IMR-90 (cell line): ENCODE data around the gene ERCC4. TPM values are rescaled to one million over a fixed set of nuclear protein-coding genes. Genes with fewer than 3 reads are reported as not detected.

ENCODE experiments used
- ATAC-seq: fragments of 200-7000 bp; cut with Tn5 transposase; 2 replicates; pipeline ENCODE4 v1.9.1; 2020; ENCODE audit warnings: low read depth, mild to moderate bottlenecking, moderate library complexity
- BruUV-seq: library from RNA; stranded (reverse); fragments of 400-500 nt; replicated peaks from 2 replicates; lab custom pipeline; 2021; lab: Mats Ljungman, UMichigan
- CTCF ChIA-PET: fragments of 300-600 bp; formaldehyde crosslinking; extraction: SDS; loops from one replicate; lab custom pipeline; 2021; ENCODE audit warnings: antibody characterized with exemption; lab: Yijun Ruan, JAX
- POLR2A ChIA-PET: fragments of 300-600 bp; sonication (Branson Sonifier 250); formaldehyde crosslinking; loops from one replicate; lab custom pipeline; 2022; ENCODE audit warnings: antibody characterized with exemption; ENCODE audit not compliant: unreplicated experiment; lab: Charles Lee
- DNase-seq: peaks from one replicate; pipeline ENCODE4 v3.0.0; 2013
- H2AFZ ChIP-seq: replicated peaks from 2 replicates; pipeline ENCODE3; 2013; ENCODE audit warnings: low read length, mild to moderate bottlenecking; ENCODE audit not compliant: poor library complexity
- H2AK5ac ChIP-seq: 2 replicates; pipeline ENCODE4 v1.6.1; 2013; ENCODE audit warnings: low read depth, low read length, inconsistent platforms
- H2AK9ac ChIP-seq: replicated peaks from 2 replicates; pipeline ENCODE3; 2013; ENCODE audit warnings: mild to moderate bottlenecking, low read depth, low read length, moderate library complexity; ENCODE audit not compliant: poor library complexity
- H2BK120ac ChIP-seq: 2 replicates; pipeline ENCODE4 v1.6.1; 2013; ENCODE audit warnings: low read depth, low read length, inconsistent platforms
- H2BK15ac ChIP-seq: 3 replicates; pipeline ENCODE4 v1.6.1; 2013; ENCODE audit warnings: low read depth, low read length, inconsistent platforms
- H2BK20ac ChIP-seq: 2 replicates; pipeline ENCODE4 v1.6.1; 2013; ENCODE audit warnings: low read depth, mild to moderate bottlenecking, inconsistent platforms, low read length, moderate library complexity
- H2BK5ac ChIP-seq: 2 replicates; pipeline ENCODE4 v1.6.1; 2013; ENCODE audit warnings: mild to moderate bottlenecking, low read depth, low read length, inconsistent platforms; ENCODE audit not compliant: poor library complexity, severe bottlenecking
- H3K14ac ChIP-seq: replicated peaks from 2 replicates; pipeline ENCODE4 v1.6.1; 2013; ENCODE audit warnings: low read depth, low read length, inconsistent platforms
- H3K18ac ChIP-seq: 2 replicates; pipeline ENCODE4 v1.6.1; 2013; ENCODE audit warnings: low read depth, low read length, control low read depth
- H3K23ac ChIP-seq: 2 replicates; pipeline ENCODE4 v1.6.1; 2013; ENCODE audit warnings: low read depth, low read length, inconsistent platforms
- H3K27ac ChIP-seq: 2 replicates; pipeline ENCODE4 v1.5.1; 2013; ENCODE audit warnings: mild to moderate bottlenecking, control low read depth, low read length; ENCODE audit not compliant: insufficient read depth
- H3K27me3 ChIP-seq: 2 replicates; pipeline ENCODE4 v1.6.1; 2013; ENCODE audit warnings: low read length; ENCODE audit not compliant: control insufficient read depth, insufficient read depth
- H3K36me3 ChIP-seq: 2 replicates; pipeline ENCODE4 v1.6.1; 2013; ENCODE audit warnings: low read length, mixed read lengths; ENCODE audit not compliant: control insufficient read depth, insufficient read depth
- H3K4ac ChIP-seq: 2 replicates; pipeline ENCODE4 v1.6.1; 2013; ENCODE audit warnings: low read depth, low read length, inconsistent platforms
- H3K4me1 ChIP-seq: 2 replicates; pipeline ENCODE4 v1.6.1; 2013; ENCODE audit warnings: low read length, mixed read lengths; ENCODE audit not compliant: control insufficient read depth, insufficient read depth
- H3K4me2 ChIP-seq: 2 replicates; pipeline ENCODE4 v1.6.1; 2013; ENCODE audit warnings: low read depth, mild to moderate bottlenecking, control low read depth, low read length, moderate library complexity
- H3K4me3 ChIP-seq: 2 replicates; pipeline ENCODE4 v1.5.1; 2013; ENCODE audit warnings: low read depth, mild to moderate bottlenecking, control low read depth, low read length, moderate library complexity; ENCODE audit not compliant: insufficient read depth
- H3K56ac ChIP-seq: 2 replicates; pipeline ENCODE4 v1.6.1; 2013; ENCODE audit warnings: low read length, inconsistent platforms; ENCODE audit not compliant: insufficient read depth; ENCODE audit errors: extremely low read depth
- H3K79me1 ChIP-seq, 2 experiments: 2 replicates each; pipeline ENCODE4 v1.6.1; 2013; ENCODE audit warnings: low read length in 2 of 2, inconsistent platforms in 1 of 2, low read depth in 1 of 2
- H3K9ac ChIP-seq: 2 replicates; pipeline ENCODE4 v1.6.1; 2013; ENCODE audit warnings: low read depth, low read length, control low read depth
- H3K9me1 ChIP-seq: 2 replicates; pipeline ENCODE4 v1.6.1; 2013; ENCODE audit warnings: low read length, inconsistent platforms; ENCODE audit not compliant: insufficient read depth
- H3K9me3 ChIP-seq: 2 replicates; pipeline ENCODE4 v1.6.1; 2013; ENCODE audit warnings: low read length; ENCODE audit not compliant: control insufficient read depth, insufficient read depth
- H4K20me1 ChIP-seq: 2 replicates; pipeline ENCODE4 v1.6.1; 2013; ENCODE audit warnings: low read length, inconsistent platforms; ENCODE audit not compliant: insufficient read depth
- H4K5ac ChIP-seq: 2 replicates; pipeline ENCODE4 v1.6.1; 2013; ENCODE audit warnings: mild to moderate bottlenecking, low read depth, low read length, control low read depth
- H4K8ac ChIP-seq, 2 experiments: 2 replicates each; pipeline ENCODE4 v1.6.1; 2013; ENCODE audit warnings: low read depth in 2 of 2, low read length in 2 of 2, control low read depth in 1 of 2, inconsistent platforms in 1 of 2
- H4K91ac ChIP-seq: 2 replicates; pipeline ENCODE4 v1.6.1; 2013; ENCODE audit warnings: low read depth, low read length, inconsistent platforms; ENCODE audit not compliant: insufficient read depth
- BHLHE40 ChIP-seq: fragments of 150-350 bp; IDR thresholded peaks from 2 replicates; pipeline ENCODE4 v1.6.1; 2016; ENCODE audit warnings: mild to moderate bottlenecking, low read depth, low read length
- CEBPB ChIP-seq: IDR thresholded peaks from 2 replicates; pipeline ENCODE4 v1.6.1; 2012; ENCODE audit warnings: low read depth, low read length, improper control_type of control experiment
- CHD1 ChIP-seq: IDR thresholded peaks from 2 replicates; pipeline ENCODE4 v1.6.1; 2012; ENCODE audit warnings: low read depth, low read length, improper control_type of control experiment
- NFE2L2 ChIP-seq: fragments of 150-350 bp; IDR thresholded peaks from 2 replicates; pipeline ENCODE4 v1.6.1; 2016; ENCODE audit warnings: low read depth, mild to moderate bottlenecking, low read length
- RAD21 ChIP-seq: IDR thresholded peaks from 2 replicates; pipeline ENCODE4 v1.6.1; 2012; ENCODE audit warnings: low read length, improper control_type of control experiment
- RCOR1 ChIP-seq: IDR thresholded peaks from 2 replicates; pipeline ENCODE4 v1.6.1; 2012; ENCODE audit warnings: mild to moderate bottlenecking, low read length, improper control_type of control experiment; ENCODE audit not compliant: insufficient replicate concordance
- RFX5 ChIP-seq: IDR thresholded peaks from 2 replicates; pipeline ENCODE4 v1.8.0; 2012; ENCODE audit warnings: low read depth, mild to moderate bottlenecking, low read length, moderate library complexity
- SMC3 ChIP-seq: fragments of 150-350 bp; IDR thresholded peaks from 2 replicates; pipeline ENCODE4 v1.6.1; 2016; ENCODE audit warnings: low read depth, mild to moderate bottlenecking, antibody characterized with exemption, low read length, moderate library complexity
- WGBS, 2 experiments: methylation state at CpG; one replicate each; pipeline versions ENCODE4 v1.1.5 to v1.1.7; 2013; ENCODE audit warnings: missing lambda C conversion rate in 2 of 2; ENCODE audit not compliant: insufficient read length in 1 of 2; ENCODE audit errors: extremely low coverage in 2 of 2; 5-methylcytosine and 5-hydroxymethylcytosine counted together
- dilution Hi-C: fragments of 300-500 bp; cut with HindIII; formaldehyde crosslinking; loops from one replicate; pipeline ENCODE4 v1.14.3; 2018; ENCODE audit warnings: low sequenced_read_pairs; ENCODE audit not compliant: unreplicated experiment
- in situ Hi-C: fragments of 300-500 bp; cut with MboI; formaldehyde crosslinking; loops from 3 replicates; pipeline ENCODE4 v1.14.3; 2019; ENCODE audit warnings: low sequenced_read_pairs, inconsistent platforms, mixed read lengths
- intact Hi-C: fragments of 100-400 bp; cut with micrococcal nuclease; formaldehyde crosslinking; loops from 2 replicates; pipeline ENCODE4 v1.10.0; 2022
- polyA plus RNA-seq, 3 experiments: library from polyadenylated mRNA; depleted of rRNA; stranded (reverse); fragments of >200 nt; gene quantifications; 2 replicates each; pipeline ENCODE4 v1.2.3, GENCODE V29; 2012; ENCODE audit warnings: low replicate concordance in 1 of 3
- total RNA-seq: library from RNA; depleted of rRNA; stranded (reverse); fragments of >200 nt; gene quantifications from 2 replicates; pipeline ENCODE4 v1.2.3, GENCODE V29; 2012
- TF ChIP-seq, protein P1 (sequence below): conservative IDR thresholded peaks from 2 replicates; pipeline ENCODE4 v1.5.1; 2012; ENCODE audit warnings: mild to moderate bottlenecking, low read depth, low read length, improper control_type of control experiment
- TF ChIP-seq, protein P2 (sequence below): fragments of 150-350 bp; IDR thresholded peaks from 2 replicates; pipeline ENCODE4 v1.6.1; 2017; ENCODE audit warnings: mild to moderate bottlenecking, antibody characterized with exemption, low read length, low read depth

The ERCC4 gene
- total and polyA plus RNA-seq, 2 of the 4 experiments (the other 2 are of a cell fraction), result 2.9 to 19.2 TPM

DNA sequence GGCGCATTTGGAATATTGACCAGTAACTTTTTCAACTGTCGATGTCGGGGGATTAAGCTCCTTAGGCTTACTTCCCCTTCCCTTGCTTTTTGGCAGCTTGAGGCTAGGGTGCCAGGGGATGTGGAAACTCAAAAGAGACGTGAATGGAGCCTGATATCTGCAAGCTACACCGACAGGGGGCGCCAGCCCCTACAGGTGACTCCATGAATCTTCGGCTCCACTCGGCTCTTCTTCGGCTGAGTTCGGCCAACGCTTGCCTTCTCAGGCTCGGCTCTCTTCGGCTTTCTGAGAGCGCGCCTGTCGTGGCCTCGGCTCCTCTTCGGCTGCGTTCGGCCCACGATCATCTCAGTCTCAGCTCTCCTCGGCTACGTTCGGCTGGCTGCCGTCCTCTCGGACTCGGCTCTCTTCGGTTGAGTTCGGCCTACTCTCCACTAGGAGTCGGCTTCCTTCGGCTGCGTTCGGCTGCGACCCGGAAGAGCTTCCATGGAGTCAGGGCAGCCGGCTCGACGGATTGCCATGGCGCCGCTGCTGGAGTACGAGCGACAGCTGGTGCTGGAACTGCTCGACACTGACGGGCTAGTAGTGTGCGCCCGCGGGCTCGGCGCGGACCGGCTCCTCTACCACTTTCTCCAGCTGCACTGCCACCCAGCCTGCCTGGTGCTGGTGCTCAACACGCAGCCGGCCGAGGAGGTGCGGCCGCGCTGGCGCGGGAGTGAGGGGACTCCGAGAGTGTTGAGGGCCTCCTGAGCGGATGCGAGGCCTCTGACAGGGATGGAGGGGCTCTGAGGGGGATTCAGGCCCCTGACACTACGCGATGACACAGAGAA lies at the start of gene ERCC4 (continued):
- TF ChIP-seq NFE2L2 (no peak), SMC3 (peak; percentile 29; the same call in 1 of the 2 replicates), CHD1 (no peak), RAD21 (peak; percentile 43), RFX5 (no peak), CEBPB (peak; percentile 49; the same call in 1 of the 2 replicates)

DNA sequence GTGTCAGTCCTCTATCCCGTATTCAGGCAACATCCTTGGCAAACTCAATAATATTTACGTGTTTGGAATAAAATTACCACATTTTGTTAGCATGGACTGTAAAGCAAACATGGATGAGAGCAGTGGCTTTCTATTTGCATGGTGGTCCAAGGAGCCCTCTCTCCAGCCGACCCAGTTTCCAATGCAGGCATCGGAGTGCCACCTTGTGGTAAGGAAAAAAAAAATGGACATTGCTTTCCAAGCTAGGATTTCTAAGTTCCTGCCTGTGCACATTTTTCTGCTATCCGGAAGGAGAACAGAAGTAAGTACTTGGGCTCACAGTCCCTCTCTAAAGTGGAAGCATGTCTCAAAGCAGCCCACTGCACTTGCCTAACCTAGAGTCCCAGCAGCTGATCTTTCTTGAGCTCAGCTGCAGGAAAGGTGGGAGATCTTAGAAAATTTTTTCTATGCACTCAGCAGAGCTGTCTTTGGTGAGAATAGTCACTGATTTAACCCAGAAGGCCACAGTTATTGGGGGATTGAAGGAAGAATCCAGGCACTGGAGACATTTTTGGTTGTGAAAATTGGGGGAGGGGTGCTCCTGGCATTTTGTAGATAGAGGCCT lies 46.0 kb upstream of the ERCC4 start:
- no peak overlapping the region for H2AK9ac ChIP-seq
- no peak overlapping the region for H2AFZ ChIP-seq
- H3K4ac ChIP-seq, result no peak overlapping the region
- H3K18ac ChIP-seq, result no peak overlapping the region
- peak; percentile 37; the same call in 1 of the 2 replicates for ATAC-seq
- in situ Hi-C loops, result no loop called here
- no peak overlapping the region for H4K8ac ChIP-seq
- no peaks in the 10 kb centered on the region for H3K9me1 ChIP-seq
- TF ChIP-seq RAD21, result peak; percentile 33
- TF ChIP-seq, protein P1, sequence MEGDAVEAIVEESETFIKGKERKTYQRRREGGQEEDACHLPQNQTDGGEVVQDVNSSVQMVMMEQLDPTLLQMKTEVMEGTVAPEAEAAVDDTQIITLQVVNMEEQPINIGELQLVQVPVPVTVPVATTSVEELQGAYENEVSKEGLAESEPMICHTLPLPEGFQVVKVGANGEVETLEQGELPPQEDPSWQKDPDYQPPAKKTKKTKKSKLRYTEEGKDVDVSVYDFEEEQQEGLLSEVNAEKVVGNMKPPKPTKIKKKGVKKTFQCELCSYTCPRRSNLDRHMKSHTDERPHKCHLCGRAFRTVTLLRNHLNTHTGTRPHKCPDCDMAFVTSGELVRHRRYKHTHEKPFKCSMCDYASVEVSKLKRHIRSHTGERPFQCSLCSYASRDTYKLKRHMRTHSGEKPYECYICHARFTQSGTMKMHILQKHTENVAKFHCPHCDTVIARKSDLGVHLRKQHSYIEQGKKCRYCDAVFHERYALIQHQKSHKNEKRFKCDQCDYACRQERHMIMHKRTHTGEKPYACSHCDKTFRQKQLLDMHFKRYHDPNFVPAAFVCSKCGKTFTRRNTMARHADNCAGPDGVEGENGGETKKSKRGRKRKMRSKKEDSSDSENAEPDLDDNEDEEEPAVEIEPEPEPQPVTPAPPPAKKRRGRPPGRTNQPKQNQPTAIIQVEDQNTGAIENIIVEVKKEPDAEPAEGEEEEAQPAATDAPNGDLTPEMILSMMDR, result peak; percentile 37
- TF ChIP-seq RCOR1, result no peak
- TF ChIP-seq BHLHE40, result no peak
- TF ChIP-seq, protein P2, sequence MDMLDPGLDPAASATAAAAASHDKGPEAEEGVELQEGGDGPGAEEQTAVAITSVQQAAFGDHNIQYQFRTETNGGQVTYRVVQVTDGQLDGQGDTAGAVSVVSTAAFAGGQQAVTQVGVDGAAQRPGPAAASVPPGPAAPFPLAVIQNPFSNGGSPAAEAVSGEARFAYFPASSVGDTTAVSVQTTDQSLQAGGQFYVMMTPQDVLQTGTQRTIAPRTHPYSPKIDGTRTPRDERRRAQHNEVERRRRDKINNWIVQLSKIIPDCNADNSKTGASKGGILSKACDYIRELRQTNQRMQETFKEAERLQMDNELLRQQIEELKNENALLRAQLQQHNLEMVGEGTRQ, result no peak
- H3K27ac ChIP-seq, result no peak overlapping the region
- H2AK5ac ChIP-seq, result no peak overlapping the region
- intact Hi-C loops, result no loop called here
- no TSS peak for BruUV-seq
- dilution Hi-C loops, result no loop called here
- no peaks in the 10 kb centered on the region for H3K4me1 ChIP-seq
- H3K4me3 ChIP-seq, result no peak overlapping the region
- no peak overlapping the region for H4K5ac ChIP-seq
- H2BK20ac ChIP-seq, result no peak overlapping the region
- no peak overlapping the region for H2BK5ac ChIP-seq
- H3K79me1 ChIP-seq, result no peaks in the 10 kb centered on the region
- H3K56ac ChIP-seq, result no peak overlapping the region
- no peaks in the 10 kb centered on the region for H4K20me1 ChIP-seq
- H3K9ac ChIP-seq, result no peak overlapping the region
- WGBS, 2 experiments, result no CpG with 5 or more reads among the region's 5 CpGs
- no peak overlapping the region for H4K91ac ChIP-seq
- no peak overlapping the region for H2BK120ac ChIP-seq
- H3K4me2 ChIP-seq, result no peak overlapping the region
- no peak overlapping the region for H3K23ac ChIP-seq
- H2BK15ac ChIP-seq, result no peak overlapping the region
- DNase-seq, result peak; percentile 2
- no peaks in the 10 kb centered on the region for H3K27me3 ChIP-seq
- H3K9me3 ChIP-seq, result no peaks in the 10 kb centered on the region
- no peaks in the 10 kb centered on the region for H3K36me3 ChIP-seq
- POLR2A ChIA-PET, result no interaction called here
- H3K14ac ChIP-seq, result no peak overlapping the region
- CTCF ChIA-PET, result interaction anchor here (0.7 to 2.0 kb wide), 4 partner anchors 8 to 933 kb away, joined by 3 to 12 read pairs (median 5); partner anchors contain the start of gene ERCC4
